ENCODE measurements around the gene PTPRG. TPM values are rescaled to one million over a fixed set of nuclear protein-coding genes. Genes with fewer than 3 reads are reported as not detected.

PTPRG gene
- total RNA-seq, 1 donor from 2014 or later = 0.22 TPM

DNA sequence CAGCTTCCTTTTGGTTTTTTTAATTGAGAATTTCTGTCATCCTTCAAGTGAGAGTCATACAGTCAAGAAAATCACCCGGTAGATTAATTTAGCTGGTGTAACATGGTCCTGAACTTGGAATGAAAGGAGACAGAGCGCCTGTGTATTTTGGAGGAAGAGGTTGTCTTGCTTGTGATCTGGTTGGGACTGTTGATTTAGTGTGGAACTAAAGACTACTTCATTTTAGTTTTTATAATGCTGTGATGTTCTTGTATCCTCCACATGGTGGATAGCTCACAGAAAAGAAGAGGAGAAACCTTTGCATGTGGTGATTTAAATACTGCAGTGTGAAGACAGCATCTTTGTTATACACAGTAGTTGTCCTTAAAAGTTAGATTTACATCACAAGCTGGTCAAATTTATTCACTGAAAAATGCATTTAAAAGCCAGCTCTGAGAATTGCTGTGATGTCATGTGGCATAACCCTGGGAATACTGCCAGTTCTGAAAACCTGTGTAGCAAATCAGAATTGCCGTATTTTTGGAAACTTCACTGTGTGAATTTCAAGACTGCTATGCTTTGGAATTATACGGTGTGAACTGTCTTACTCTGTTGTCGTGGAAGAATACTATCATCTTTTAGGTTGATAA, 268.5 kb downstream of the PTPRG start:
- peaks cover 3% of the 10 kb centered on the region for H3K9me3 Mint-ChIP-seq
- no peaks in the 10 kb centered on the region for H3K4me1 Mint-ChIP-seq

DNA sequence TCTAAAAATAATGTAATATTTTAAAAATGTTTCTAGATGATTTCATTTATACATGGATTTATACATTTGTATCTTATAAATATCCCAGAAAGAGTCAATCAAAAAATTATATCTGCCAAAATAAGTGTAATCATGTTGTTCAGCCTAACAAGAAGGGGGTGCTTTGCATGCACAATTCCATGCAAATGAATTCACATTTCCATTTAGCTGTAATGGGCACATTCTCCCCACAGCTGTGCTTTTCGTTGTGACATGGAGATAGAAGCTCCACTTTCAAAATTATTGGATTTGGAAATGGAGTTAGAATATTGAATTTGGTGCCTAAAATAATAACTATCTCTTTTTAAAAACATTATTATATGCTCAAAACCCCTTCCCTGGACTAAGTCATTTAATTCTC, 270.6 kb downstream of the PTPRG start:
- H3K36me3 Mint-ChIP-seq (ENCODE audit: low read depth) = no peaks in the 10 kb centered on the region
- H3K4me3 Mint-ChIP-seq = no peak overlapping the region
- ChIA-PET POLR2A (no interaction called here), CTCF (no interaction called here)
- no peak overlapping the region for H3K27ac Mint-ChIP-seq
- H3K4me1 Mint-ChIP-seq = no peaks in the 10 kb centered on the region
- TF ChIP-seq, protein P1, sequence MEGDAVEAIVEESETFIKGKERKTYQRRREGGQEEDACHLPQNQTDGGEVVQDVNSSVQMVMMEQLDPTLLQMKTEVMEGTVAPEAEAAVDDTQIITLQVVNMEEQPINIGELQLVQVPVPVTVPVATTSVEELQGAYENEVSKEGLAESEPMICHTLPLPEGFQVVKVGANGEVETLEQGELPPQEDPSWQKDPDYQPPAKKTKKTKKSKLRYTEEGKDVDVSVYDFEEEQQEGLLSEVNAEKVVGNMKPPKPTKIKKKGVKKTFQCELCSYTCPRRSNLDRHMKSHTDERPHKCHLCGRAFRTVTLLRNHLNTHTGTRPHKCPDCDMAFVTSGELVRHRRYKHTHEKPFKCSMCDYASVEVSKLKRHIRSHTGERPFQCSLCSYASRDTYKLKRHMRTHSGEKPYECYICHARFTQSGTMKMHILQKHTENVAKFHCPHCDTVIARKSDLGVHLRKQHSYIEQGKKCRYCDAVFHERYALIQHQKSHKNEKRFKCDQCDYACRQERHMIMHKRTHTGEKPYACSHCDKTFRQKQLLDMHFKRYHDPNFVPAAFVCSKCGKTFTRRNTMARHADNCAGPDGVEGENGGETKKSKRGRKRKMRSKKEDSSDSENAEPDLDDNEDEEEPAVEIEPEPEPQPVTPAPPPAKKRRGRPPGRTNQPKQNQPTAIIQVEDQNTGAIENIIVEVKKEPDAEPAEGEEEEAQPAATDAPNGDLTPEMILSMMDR (IDR thresholded peaks at IDR 0.05) = no peak
- DNase-seq (no peak), ATAC-seq (ENCODE audit: low read depth) (no peak)
- H3K9me3 Mint-ChIP-seq = peaks cover 3% of the 10 kb centered on the region
- intact Hi-C loops (cut with micrococcal nuclease) = no loop called here
- no peaks in the 10 kb centered on the region for H3K27me3 Mint-ChIP-seq

More for the DNA sequence above, 268.5 kb downstream of the PTPRG start:
- ATAC-seq (ENCODE audit: low read depth) = no peak
- Mint-ChIP-seq H3K27me3 (no peaks in the 10 kb centered on the region), H3K4me3 (no peak overlapping the region), H3K36me3 (ENCODE audit: low read depth) (no peaks in the 10 kb centered on the region), H3K27ac (no peak overlapping the region)
- TF ChIP-seq, protein P1 (IDR thresholded peaks at IDR 0.05) = no peak
- ChIA-PET POLR2A (no interaction called here), CTCF (no interaction called here)
- DNase-seq = no peak
- intact Hi-C loops (cut with micrococcal nuclease) = no loop called here

DNA sequence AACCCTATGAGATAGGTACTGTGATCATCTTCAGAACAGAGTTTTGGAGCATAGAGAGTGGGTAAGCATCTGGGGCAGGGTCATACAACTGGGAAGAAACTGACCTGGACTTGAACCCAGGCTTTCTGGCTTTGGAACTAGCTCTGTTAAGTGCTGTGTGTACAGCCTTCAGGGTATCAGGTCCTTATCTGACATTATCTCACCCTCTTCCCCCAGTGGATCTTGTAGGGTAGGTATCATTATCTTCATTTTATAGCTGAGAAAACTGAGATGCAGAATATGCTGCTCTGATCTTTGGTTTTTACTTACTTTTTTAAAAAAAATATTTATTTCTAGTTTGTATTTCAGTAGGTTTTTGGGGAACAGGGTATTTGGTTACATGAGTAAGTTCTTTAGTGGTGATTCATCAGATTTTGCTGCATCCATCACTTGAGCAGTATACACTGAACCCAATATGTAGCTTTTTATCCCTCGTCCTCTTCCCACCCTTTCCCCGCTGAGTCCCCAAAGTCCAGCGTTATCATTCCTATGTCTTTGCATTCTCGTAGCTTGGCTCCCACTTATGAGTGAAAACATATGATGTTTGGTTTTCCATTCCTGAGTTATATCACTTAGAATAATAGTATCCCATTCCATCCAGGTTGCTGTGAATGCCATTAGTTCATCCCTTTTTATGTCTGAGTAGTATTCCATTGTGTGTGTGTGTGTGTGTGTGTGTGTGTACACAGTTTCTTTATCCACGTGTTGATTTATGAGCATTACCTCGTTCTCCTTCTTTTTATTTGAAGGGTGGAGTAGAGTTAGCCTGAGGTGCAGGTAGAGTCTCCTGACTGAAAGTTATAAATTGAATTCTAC, 271.2 kb downstream of the PTPRG start:
- CTCF ChIA-PET = no interaction called here
- TF ChIP-seq, protein P1 (IDR thresholded peaks at IDR 0.05) = no peak
- no peak for DNase-seq
- POLR2A ChIA-PET = no interaction called here
- Mint-ChIP-seq H3K4me3 (no peak overlapping the region), H3K9me3 (peaks cover 3% of the 10 kb centered on the region), H3K36me3 (ENCODE audit: low read depth) (no peaks in the 10 kb centered on the region), H3K4me1 (no peaks in the 10 kb centered on the region), H3K27ac (no peak overlapping the region), H3K27me3 (no peaks in the 10 kb centered on the region)
- ATAC-seq (ENCODE audit: low read depth) = no peak
- intact Hi-C loops (cut with micrococcal nuclease) = no loop called here

DNA sequence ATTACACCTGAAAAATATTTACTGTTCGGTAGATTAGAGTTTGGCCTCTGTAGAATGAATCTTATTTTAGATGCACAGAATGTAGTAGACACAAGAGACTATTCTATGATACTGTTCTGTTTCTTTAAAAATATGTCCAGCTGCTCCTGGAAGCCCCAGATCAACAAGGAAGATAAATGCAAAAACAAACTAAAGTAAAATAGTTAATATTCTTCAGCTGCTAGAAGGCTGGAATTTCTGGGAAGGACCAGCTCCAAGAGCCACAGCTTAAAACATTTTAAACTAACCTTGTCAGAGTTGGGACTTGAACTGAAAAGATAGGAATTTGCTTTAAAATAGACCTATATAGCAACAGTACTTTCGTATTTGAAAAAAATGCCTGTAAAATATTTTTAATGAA, 277.9 kb downstream of the PTPRG start:
- TF ChIP-seq, protein P1 (IDR thresholded peaks at IDR 0.05) = no peak
- Mint-ChIP-seq H3K4me1 (no peaks in the 10 kb centered on the region), H3K9me3 (no peaks in the 10 kb centered on the region), H3K36me3 (ENCODE audit: low read depth) (no peaks in the 10 kb centered on the region), H3K27me3 (no peaks in the 10 kb centered on the region), H3K27ac (no peak overlapping the region), H3K4me3 (no peak overlapping the region)
- ChIA-PET CTCF (no interaction called here), POLR2A (no interaction called here)
- no peak for DNase-seq
- intact Hi-C loops (cut with micrococcal nuclease) = no loop called here
- no peak for ATAC-seq (ENCODE audit: low read depth)

DNA sequence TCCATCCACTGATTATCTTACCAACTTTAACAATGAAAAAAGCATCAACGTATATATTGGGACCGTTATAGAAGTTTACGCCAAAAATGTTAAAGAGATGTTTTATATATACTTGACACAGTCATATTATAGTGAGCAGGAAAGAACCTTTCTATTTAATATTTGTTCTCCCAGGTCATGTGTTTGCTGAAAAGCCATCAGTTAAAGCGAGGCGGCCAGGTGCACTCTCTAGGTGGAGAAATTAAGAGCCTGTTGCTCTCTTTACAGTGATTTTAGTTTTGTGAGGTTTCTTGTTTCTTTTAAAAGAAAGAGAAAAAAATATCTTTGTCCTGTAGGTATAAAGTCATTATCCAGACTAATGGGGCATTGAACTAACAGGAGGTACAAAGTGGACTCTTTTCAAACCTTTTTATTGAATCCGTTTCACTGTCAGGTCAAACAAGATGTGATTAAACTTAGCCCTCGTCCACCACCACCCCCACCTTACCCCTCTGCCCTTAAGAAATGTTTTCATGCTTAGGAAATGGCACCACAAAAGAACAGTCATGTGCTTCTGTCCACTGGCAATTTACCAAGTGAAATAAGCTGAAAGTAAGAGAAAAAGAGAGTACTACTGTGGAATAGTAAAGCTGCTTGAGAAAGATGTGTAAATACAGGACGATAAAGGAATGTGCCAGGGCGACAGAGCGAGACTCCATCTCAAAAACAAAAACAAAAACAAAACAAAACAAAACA, 279.9 kb downstream of the PTPRG start:
- Mint-ChIP-seq H3K27me3 (no peaks in the 10 kb centered on the region), H3K4me1 (no peaks in the 10 kb centered on the region), H3K27ac (no peak overlapping the region), H3K36me3 (ENCODE audit: low read depth) (no peaks in the 10 kb centered on the region), H3K9me3 (no peaks in the 10 kb centered on the region), H3K4me3 (no peak overlapping the region)
- ChIA-PET POLR2A (no interaction called here), CTCF (no interaction called here)
- DNase-seq (no peak), ATAC-seq (ENCODE audit: low read depth) (no peak)
- intact Hi-C loops (cut with micrococcal nuclease) = no loop called here
- TF ChIP-seq, protein P1 (IDR thresholded peaks at IDR 0.05) = no peak

Data from activated B cell treated with CpG ODN at 0.5 μM for 24 hours (primary cell).